GM12801 (cell line): Measurements from ENCODE around the gene C11orf21.

Experiments used
- TF ChIP-seq, protein P1 (sequence below): IDR thresholded peaks from one replicate; pipeline ENCODE4 v1.5.1; 2011; ENCODE audit warnings: control low read depth; ENCODE audit not compliant: insufficient read length; ENCODE audit errors: extremely low read depth

The C11orf21 gene

DNA sequence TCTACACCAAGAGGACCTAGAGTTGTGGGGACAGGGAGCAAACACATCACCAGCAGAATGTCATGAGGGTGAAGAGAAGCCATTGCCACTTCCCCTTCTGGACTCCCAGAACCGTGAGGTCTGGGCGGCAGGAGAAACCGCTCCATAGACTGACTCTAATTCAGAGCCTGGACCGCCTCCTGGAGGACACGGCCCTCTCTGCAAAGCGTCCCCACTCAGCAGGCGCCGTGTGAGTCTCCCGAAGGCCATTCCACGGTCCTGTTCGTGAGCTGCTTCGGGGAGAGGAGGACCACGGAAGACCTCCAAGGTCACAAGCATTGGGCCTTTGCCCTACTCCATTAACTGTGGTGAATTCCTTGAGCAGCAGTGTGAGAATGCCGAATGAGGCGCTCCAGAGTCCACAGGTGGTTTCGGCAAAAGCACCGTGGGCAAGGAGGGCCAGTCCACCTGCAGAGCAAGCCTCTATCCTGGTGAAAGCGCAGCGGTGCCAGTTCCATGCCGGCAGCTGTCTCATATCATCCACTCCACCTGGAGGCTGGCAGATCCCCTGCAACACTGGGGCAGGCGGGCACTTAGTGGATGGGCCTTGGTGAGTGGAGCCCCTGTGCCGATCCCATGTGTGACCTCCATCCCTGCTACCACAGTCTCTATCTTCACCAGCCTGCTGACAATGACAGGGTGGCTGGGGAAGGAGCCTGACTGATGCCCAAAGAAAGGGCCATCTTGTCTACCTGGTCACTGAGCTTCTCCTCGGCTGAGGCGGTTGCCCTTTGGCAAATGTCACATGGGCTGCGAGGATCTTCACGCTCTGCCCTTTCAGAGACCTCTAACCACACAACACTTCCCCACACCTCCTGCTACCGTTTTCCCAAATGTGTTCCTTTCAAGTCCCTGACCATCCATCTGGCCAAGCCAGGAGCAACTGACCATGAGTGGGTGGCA lies 7.5 kb downstream of the C11orf21 start:
- TF ChIP-seq, protein P1, sequence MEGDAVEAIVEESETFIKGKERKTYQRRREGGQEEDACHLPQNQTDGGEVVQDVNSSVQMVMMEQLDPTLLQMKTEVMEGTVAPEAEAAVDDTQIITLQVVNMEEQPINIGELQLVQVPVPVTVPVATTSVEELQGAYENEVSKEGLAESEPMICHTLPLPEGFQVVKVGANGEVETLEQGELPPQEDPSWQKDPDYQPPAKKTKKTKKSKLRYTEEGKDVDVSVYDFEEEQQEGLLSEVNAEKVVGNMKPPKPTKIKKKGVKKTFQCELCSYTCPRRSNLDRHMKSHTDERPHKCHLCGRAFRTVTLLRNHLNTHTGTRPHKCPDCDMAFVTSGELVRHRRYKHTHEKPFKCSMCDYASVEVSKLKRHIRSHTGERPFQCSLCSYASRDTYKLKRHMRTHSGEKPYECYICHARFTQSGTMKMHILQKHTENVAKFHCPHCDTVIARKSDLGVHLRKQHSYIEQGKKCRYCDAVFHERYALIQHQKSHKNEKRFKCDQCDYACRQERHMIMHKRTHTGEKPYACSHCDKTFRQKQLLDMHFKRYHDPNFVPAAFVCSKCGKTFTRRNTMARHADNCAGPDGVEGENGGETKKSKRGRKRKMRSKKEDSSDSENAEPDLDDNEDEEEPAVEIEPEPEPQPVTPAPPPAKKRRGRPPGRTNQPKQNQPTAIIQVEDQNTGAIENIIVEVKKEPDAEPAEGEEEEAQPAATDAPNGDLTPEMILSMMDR: no peak

DNA sequence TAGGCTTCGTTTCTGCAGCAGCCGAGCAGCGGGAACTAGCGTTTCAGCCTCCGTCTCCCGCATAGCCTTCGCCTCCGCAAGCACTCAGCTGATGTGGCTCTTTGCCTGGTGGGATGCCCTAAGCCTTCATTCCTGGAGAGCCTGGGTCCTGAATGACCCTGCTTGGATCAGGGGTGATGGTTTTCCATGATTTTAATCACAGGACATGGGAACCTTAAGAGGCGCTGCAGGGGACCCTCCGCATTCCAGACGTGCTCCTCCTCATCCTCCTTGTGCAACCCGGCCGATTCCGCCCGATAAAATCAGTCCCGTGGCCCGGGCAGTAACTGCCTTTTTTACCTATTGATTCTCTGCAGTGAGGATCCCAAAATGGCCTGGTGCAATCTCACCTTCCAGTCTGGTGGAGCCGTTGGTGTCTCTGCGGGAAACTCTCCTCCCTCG lies 8.2 kb downstream of the C11orf21 start:
- TF ChIP-seq, protein P1: no peak

DNA sequence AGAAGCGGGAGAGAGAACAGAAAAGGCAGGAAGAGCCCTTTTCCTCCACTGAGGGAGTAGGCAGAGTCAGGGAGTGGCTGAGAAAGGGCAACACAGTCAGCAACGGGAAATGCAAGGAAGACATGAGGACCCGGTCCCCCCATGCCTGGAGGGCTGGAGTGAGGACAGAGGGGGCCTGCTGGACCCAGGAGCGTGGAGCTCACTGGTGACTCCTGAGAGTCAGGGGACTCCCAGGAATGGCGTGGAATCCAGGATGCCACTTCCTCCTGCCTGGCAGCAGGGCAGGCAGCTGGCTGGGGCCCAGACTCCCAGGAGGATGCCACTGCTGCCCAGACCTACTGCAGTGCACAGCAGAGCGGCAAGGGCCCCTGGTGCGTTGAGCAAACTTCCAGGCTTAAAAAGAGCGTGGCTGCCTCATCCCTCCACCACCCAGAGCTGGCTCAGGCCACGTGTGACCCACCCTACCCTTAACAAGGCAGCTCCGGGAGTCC lies 11.3 kb downstream of the C11orf21 start:
- TF ChIP-seq, protein P1: no peak

- TF ChIP-seq, protein P1: no peak
These were observed 11.9 kb downstream of the C11orf21 start for GRCh38 chr11:2289859-2290258.

GRCh38 chr11:2289350-2289749 lies 12.4 kb downstream of the C11orf21 start:
- TF ChIP-seq, protein P1: no peak

DNA sequence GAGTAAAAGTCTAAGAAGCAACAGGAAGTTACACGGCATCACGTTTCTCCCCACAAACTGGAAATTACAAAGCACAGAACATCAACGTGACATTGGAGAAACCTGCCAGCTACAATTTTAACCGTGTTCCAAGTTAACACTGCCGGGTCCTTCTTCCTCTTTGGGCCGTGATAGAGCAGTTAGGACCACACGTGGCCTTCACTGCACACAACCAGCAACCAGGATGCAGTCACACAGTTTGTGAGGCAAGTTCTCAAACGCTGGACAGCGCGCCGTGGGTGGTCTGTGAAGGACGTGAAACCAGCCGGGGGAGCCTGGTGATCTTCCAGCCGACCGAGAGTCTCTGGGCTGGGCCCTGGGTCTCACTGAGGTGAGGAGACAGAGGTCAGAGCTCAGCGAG lies 14.6 kb downstream of the C11orf21 start:
- TF ChIP-seq, protein P1: no peak

GRCh38 chr11:2280208-2280607 lies 21.5 kb downstream of the C11orf21 start:
- TF ChIP-seq, protein P1: no peak
